GM18858 (cell line): Measurements from ENCODE around the gene SPRN.
A peak's percentile ranks its signal among the peaks of the same experiment; 100 is the strongest.
"Not testable (repeated sequence)": the region's sequence is repeated elsewhere in the genome, so short reads cannot be mapped to it uniquely, and the experiment has no call there.

Experiments used
- ATAC-seq: cut with Tn5 transposase; IDR thresholded peaks from one replicate; pipeline ENCODE4 v1.9.1; 2021; ENCODE audit not compliant: unreplicated experiment

Gene SPRN

DNA sequence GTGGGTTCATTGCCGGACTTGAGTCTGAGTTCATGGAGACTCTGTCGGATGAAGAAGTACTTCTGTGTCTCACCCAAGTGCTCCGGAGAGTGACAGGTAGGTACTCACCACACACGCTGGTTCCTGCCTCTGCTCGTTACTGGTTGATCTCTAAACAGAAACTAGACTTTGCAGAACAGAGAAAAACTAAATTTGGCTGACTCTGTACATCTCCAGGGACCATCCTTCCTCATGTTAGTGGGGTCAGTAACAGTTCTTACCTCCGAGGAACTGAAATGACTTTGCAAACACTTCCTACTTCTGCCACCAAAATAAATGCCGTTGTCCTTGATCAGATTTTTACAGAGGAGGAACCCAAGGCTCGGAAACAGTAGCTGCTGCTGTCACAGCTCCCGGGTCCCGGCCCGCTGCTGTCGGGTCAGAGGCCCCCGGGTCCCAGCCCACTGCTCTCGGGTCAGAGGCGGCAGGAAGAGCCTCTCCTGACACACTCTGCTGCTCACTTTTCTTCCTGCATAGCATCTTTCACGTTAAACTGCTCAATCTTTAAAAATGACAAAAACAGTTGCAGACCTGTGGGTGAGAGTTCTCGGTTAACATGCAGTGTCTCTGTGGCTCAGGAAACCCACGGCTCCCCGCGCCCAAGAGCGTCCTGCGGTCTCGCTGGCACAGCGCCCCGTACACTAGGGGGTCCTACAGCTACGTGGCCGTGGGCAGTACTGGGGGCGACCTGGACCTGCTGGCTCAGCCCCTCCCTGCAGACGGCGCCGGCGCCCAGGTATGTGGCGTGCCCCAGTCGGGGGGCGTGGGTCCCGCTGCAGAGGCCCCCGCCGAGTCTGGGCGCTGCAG is 35.2 kb downstream of the SPRN start:
- ATAC-seq = peak; percentile 83

DNA sequence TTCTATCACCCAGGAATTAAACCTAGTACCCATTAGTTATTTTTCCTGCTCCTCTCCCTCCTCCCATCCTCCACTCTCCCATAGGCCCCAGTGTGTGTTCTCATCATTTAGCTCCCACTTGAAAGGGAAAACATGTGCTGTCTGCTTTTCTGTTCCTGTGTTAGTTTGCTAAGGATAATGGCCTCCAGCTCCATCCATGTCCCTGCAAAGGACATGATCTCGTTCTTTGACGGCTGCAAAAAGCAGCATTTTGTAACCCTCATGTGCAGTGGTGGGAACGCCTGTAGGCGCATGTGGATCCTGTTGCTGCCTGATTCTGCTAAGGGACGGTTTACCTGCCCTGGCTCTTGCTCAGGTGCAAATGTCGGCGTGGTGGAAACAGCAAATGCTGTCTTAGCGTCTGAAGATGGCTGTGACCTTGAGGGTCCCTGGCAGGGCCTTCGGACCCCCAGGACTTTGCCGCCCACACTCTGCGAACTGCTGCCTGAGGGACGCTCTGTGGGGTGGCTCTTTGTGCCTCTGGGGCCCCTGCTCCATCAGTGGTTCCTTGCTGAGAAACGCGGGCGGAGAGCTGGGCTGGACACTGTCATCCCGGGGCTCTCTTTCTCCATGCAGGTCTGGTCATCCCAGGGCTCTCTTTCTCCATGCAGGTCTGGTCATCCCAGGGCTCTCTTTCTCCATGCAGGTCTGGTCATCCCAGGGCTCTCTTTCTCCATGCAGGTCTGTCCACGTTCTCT is 36.0 kb downstream of the SPRN start:
- ATAC-seq = no peak

DNA sequence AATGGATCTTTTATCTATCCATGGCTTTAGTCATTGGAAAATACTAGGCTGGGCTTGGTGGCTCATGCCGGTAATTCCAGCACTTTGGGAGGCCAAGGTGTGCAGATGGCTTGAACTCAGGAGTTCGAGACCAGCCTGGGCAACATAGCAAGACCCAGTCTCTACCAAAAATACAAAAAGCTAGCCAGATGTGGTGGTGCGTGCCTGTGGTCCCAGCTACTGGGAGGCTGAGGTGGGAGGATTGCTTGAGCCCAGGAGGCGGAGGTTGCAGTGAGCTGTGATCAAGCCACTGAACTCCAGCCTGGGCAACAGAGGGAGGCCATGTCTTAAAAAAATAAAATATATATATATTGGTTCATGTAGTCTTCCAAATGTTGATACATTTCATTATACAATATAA is 37.5 kb downstream of the SPRN start:
- ATAC-seq = not testable (repeated sequence)

DNA sequence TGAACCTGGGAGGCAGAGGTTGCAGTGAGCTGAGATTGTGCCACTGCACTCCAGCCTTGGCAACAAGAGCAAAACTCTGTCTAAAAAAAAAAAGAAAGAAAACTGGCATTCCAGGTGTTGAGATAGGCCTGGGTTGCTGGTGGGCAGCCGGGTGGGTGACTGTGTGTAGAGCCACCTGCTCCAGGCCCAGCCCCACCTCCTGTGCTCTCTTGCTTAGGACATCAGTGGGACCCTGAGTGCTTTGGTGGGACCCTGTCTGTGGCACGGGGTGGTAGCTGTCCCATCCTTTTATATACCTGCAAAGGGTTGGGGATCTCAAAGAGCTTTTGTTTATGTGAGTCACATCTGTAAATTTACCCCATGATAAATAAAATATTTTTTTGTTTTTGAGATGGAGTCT is 39.2 kb downstream of the SPRN start:
- ATAC-seq = no peak

DNA sequence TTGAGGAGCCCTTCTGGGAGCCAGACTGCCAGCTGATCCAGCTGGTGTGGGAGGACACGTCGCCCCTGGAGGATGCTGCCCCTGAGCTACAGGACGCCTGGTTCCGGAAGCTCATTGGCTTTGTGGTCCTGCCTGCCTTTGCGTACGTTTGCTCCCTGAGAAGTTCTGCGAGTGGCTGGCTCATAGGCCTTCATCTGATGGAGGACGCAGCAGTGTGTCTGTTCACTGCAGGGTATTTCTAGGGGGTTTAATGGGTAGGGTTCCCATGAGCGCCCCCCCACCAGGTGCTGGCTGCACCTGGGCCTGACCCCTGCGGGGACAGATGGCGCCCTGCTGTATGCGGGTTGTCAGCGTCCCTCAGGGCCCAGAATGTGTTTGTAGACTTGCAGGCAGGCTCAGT is 40.4 kb downstream of the SPRN start:
- ATAC-seq = no peak

DNA sequence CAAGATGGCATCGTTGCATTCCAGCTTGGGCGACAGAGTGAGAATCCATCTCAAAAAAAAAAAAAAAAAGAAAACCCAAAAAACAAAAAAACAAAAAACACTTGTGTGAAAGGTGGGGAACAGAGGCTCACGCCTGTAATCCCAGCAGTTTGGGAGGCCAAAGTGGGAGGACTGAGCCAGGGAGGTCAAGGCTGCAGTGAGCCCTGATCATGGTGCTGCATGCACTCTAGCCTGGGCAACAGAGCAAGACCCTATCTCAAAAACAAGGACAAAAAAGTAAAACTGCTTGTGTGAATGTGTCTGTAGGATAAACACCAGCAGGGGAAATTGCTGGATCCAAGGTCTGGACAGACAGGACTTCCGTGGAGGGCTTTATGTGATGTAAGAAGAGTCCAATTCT is 40.9 kb downstream of the SPRN start:
- no peak for ATAC-seq

DNA sequence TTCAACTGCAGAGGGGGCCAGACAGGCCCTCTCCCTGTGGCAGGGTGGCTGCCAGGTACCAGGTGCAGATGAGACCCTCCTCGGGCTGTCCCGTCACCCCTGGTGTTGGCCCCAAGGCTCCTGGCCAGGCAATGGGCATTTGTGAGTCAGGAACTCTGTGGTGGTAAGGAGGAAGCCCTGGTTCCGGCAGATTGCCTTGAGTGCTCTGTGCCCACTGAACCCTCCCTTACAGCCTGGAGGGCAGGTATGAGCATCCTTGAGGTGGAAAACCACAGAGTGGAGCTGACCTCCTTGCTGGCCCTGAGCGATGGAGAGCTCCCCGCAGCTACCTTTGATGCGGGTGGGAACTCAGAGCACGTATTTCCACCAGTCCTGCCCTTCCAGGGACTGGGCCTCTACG is 43.4 kb downstream of the SPRN start:
- ATAC-seq = no peak

DNA sequence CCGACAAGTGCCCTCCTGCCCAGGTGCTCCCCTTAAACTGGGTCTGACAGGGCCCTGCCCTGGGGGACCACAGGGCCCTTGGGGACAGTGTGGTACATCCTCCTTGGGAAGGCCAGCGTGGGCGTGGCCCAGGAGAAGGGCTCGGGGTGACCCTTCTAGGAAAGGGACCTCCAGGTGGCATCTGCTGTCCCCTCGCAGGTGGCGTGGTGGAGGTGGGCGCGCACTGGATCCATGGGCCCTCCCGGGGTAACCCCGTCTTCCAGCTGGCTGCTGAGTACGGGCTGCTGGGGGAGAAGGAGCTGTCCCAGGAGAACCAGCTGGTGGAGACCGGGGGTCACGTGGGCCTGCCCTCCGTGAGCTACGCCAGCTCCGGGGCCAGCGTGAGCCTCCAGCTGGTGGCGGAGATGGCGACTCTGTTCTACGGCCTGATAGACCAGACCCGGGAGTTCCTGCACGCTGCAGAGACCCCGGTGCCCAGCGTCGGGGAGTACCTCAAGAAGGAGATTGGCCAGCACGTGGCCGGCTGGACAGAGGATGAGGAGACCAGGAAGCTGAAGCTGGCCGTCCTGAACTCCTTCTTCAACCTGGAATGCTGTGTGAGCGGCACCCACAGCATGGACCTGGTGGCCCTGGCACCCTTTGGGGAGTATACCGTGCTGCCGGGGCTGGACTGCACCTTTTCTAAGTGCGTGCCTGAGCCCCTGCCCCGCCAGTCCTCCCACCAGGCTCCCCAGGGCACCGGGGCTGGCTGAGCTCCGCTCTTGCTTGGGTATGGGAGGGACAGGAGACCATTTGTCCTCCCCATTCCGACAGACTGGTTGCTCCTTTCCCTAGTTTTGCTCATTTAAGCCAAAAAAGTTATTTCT is 44.4 kb downstream of the SPRN start:
- ATAC-seq = no peak

DNA sequence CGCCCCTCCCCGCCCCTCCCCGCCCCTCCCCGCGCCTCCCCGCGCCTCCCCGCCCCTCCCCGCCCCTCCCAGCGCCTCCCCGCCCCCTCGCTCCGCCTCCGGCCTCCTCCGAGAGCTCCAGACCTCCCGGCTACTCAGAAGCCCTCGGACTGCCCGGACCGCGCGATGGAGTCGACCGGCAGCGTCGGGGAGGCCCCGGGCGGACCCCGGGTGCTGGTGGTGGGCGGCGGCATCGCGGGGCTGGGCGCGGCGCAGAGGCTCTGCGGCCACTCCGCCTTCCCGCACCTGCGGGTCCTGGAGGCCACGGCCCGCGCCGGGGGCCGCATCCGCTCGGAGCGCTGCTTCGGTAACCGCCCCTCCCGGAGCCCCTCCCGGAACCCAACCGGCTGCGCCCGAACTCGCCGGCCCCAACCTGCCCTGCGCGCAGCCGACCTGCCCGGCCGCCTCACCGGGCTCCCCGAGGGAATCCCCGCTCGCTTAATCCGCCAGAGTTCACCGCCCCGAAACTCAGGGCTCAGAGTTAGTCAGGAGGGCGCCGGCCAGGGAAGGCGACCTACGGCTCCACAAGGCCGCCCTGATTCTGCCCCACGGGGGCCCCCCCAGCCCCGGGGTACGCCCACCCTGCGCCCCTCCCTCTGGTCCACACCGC is 45.1 kb downstream of the SPRN start, which contains the start of gene PAOX:
Gene PAOX (plus strand): TSS at position 111 of the 649 bp plus-strand sequence. CDS start 55 bp downstream, at position 166.
- peak; percentile 36 for ATAC-seq

DNA sequence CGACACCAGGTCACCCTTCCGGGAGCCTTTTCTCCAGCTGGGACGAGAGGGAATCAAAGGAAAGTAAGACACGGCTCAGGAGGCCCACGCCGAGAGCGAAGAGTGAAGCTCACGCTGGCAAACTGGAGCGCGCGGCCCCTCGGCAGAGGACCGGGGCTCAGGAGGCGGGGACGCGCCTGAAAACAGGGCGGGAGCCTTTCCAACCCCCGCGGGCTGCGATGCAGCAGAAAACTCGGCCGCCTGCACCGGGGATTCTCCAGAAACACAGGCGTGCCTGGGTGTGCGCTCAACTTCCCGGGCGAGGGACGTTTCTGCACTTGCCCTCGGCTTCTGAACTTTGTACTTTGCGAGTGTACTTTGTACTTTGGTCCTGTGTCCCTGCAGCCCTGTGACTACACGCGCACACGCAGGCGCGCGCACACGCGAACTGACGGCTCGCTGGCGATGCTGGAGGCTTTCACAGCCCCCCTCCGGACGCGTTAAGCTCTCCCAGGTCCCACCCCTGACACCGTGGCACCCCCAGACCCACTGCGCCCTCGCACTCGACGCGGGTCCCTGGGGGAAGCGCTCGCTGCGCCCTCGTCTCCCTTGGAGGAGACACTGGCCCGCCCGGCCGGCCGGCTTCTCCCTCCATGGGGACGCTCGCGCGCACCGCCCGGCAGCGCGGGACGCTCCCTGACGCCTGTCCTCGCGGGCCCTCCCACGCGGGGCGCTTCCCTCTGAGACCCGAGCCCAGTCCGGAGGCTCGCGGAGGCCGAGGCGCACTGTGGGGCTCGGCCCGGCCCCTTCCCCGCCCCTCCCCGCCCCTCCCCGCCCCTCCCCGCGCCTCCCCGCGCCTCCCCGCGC is 46.0 kb downstream of the SPRN start:
- no peak for ATAC-seq

DNA sequence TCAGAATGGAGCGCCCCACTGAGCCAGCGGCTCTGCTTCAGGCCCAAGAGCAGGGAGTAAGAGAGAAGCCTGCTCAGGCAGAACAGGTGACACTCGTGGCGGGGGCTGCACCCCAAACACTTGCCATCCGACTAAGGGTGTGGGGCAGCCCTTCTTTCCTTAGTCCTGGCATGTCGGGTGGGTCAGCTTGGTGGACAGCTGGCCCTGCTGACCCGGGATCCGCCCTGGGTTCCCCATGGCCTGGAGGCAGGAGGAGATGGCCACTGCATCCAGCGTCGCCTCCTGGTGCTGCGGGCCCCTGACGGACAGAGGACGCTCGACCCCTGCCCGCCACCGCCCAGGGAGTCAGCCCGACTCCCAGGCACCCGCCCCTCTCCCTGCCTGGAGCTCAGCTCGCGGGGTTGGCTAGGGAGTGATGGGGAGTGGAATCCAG is 46.6 kb downstream of the SPRN start:
- no peak for ATAC-seq

DNA sequence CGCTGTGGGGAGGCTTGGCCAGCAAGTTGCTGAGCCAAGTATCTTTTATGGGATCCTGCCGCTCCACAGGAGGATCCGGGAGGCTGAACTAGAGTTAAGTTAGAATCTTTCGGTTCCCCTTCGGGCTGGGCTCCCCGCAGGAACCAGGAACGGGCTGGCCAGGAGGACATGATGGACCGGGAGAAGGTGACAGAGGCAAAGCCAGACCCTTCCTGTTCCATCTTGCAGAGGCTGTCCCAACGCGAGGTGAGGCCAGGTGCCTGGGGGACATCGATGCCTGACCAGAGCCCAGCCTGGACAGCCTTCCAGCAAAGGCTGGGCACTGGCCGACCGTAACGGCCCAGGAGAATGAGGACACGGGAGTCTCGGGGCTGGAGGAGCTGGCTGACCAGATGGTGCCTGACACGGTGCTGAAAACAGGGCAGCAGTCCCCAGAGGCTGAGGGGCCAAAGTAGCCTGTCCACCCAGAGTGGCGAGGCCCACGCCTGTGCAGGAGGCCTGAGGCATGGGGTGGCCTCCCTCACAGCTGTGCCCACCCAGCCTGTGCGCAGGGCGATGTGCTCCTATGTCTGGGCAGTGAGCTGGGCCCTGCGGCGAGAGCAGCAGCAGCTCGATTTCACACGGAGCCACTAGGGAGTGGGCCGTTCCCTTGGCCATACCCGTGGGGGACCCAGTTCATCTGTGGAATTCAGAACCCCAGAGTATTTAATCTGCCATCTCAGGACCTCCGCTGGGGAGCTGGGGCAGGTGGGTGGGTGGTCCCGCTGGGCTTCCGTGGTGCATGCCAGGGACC is 47.2 kb downstream of the SPRN start:
- no peak for ATAC-seq

DNA sequence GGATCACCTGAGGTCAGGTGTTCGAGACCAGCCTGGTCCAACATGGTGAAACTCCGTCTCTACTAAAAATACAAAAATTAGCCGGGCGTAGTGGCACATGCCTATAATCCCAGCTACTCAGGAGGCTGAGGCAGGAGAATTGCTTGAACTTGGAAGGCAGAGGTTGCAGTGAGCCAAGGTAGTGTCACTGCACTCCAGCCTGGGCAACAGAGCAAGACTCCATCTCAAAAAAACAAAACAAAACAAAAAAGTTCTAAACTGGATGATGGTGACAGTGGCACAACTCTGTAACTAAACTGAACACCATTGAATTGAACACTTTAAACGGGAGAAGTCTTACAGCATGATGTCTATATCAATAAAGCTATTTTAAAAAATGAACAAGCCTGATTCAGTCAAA is 48.2 kb downstream of the SPRN start:
- not testable (repeated sequence) for ATAC-seq

DNA sequence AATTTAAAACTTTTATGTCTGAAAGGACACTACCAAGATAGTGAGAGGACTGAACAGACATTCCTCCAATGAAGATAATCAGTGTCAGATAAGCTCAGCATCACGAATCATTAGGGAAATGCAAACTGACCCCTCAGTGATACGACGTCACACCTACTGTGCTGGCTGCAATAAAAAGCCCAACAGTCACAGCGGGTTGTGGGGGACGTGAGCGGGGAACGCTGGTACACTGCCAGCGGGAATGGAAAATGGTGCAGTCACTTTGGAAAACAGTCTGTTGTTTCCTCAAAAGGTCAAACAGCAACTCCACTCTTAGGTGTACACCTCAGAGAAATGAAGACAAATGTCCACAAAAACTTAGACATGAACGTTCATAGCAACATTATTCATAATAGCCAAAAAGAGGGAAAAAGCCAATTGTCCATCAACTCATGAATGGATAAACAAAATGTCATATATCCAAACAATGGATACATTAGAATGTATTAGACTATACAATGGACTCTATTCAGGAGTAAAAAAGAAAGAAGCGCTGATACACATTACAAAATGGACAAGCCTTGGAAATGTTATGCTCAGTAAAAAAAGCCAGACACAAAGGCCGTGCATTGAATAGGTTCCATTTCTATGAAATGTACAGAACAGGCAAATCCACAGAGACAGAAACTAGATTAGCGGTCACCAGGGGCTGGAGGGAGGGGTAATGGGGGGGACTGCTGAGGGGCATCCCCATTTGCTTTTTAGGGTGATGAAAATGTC is 48.9 kb downstream of the SPRN start:
- no peak for ATAC-seq

DNA sequence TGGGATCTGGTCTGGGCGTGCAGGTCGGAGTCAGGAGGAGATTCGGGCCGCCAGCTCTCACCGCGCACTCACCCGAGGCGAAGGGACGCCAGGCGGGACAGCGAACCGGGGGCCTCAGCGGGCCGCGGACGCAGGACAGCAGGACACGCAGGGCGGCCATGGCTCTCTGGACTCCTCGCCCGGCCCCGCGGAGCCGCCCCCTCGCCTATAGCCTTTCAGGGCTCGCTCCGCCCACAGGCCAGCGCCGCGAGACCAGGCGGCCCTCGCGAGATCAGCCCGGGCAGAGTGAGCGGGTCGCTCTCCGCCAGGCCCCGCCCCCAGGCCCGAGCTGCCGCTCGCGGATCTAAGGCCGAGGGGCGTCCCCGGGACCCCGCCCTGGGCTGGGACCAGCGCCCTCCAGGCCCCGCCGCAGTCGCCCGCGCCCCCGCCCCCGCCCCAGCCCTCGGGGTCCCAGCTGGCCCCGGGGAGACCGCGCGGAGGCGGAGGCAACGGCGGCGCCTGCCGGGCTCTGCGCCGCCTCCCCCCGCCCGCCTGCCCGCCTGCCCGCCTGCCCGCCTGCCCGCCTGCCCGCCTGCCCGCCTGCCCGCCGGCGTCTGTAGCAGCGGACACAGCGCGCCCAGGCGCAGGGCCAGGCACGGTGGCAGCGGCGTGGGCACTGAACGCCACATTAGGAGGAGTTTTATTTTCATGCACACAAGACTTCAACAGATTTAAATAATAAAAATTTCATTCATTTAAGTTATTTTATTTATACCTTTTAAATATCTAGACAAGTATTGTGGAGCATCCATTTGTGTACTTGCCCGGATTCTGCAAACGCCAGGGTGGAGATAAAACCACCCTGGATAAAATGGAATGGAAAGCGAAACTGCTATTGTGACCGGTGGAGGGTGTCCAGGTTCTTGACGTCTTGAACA is 51.0 kb downstream of the SPRN start, which contains the start of gene ECHS1:
Gene ECHS1 (minus strand): TSS at position 181 of the 917 bp plus-strand sequence. CDS start 21 bp downstream, at position 160.
- ATAC-seq = peak; percentile 89

DNA sequence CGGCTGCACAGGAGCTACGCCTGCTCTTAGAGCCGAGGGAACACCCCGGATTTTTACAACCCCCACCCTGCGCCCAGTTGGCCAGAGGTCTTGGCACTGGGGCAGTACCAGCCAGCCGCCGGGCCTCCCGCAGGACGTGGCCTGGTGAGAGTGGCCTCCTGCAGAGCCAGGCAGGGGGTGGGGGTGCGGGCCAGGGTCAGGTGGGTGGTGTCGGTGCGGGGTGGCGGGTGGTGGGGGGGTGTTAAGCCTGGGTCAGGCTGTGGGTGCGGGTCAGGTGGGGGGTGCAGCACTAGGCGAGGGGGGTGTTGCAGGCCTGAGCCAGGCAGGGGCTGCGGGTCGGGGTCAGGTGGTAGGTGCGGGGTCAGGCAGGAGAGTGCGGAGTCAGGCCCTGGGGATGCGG is 51.9 kb downstream of the SPRN start:
- ATAC-seq = no peak
